HCT116 (cell line): ENCODE measurements around the gene STARD5. TPM values are rescaled to one million over a fixed set of nuclear protein-coding genes. Genes with fewer than 3 reads are reported as not detected.

ENCODE experiments used
- ATAC-seq: fragments of 200-7000 bp; cut with Tn5 transposase; 2 replicates; pipeline ENCODE4 v1.9.1; 2020; ENCODE audit warnings: mild to moderate bottlenecking, moderate library complexity
- BruUV-seq: library from RNA; stranded (reverse); fragments of 400-500 nt; replicated peaks from 2 replicates; lab custom pipeline; 2021; lab: Mats Ljungman, UMichigan
- CTCF ChIA-PET: fragments of 300-600 bp; sonication (Branson Sonifier 250); formaldehyde crosslinking; loops from one replicate; lab custom pipeline; 2021; ENCODE audit warnings: antibody characterized with exemption; lab: Charles Lee
- POLR2A ChIA-PET: fragments of 300-600, 350-600 bp; sonication (Branson Sonifier 250); formaldehyde crosslinking; loops from one replicate; lab custom pipeline; 2021; ENCODE audit warnings: antibody characterized with exemption; lab: Charles Lee
- RAD21 ChIA-PET, 2 experiments: fragments of 300-600 bp; sonication (Branson Sonifier 250); formaldehyde crosslinking; loops; one replicate each; lab custom pipeline; 2023; ENCODE audit warnings: low total read pairs in 2 of 2; ENCODE audit not compliant: uncharacterized antibody in 2 of 2, unreplicated experiment in 2 of 2, low non-redundant PET in 1 of 2; lab: Charles Lee
- DNase-seq: peaks from one replicate; pipeline ENCODE4 v3.0.0-alpha.2; 2010; ENCODE audit warnings: low read depth, low spot score
- H2AFZ ChIP-seq: fragments of 200-600 bp; shearing (Covaris generic), sonication (generic); 2 replicates; pipeline ENCODE4 v1.6.1; 2017; ENCODE audit warnings: low read depth, mixed run types, mixed read lengths, antibody characterized with exemption, low read length; ENCODE audit not compliant: poor library complexity, severe bottlenecking
- H3K27ac ChIP-seq: 2 replicates; pipeline ENCODE4 v1.5.1; 2012; ENCODE audit warnings: low read depth, low read length
- H3K27me3 ChIP-seq: fragments of 200-600 bp; sonication (generic); 2 replicates; pipeline ENCODE4 v1.6.1; 2016; ENCODE audit warnings: mixed run types, low read length, mixed read lengths; ENCODE audit not compliant: insufficient read depth
- H3K36me3 ChIP-seq, 2 experiments: fragments of 200-500 bp in 1 of 2; fragments of 200-600 bp in 1 of 2; sonication (Bioruptor generic) in 1 of 2; sonication (generic) in 1 of 2; 2 replicates each; pipeline versions ENCODE4 v1.5.1 to v1.6.1; 2014 to 2016; ENCODE audit warnings: low read length in 2 of 2, inconsistent platforms in 1 of 2, mixed read lengths in 1 of 2, mixed run types in 1 of 2; ENCODE audit not compliant: insufficient read depth in 2 of 2, control insufficient read depth in 1 of 2
- H3K4me1 ChIP-seq, 2 experiments: fragments of 200-600 bp in 1 of 2; sonication (generic) in 1 of 2; 2 replicates each; pipeline versions ENCODE4 v1.5.1 to v1.6.1; 2012 to 2017; ENCODE audit warnings: low read length in 2 of 2, inconsistent platforms in 1 of 2, mild to moderate bottlenecking in 1 of 2, mixed read lengths in 1 of 2, mixed run types in 1 of 2, moderate library complexity in 1 of 2; ENCODE audit not compliant: insufficient read depth in 2 of 2, control insufficient read depth in 1 of 2
- H3K4me2 ChIP-seq: fragments of 200-600 bp; sonication (generic); 2 replicates; pipeline ENCODE4 v1.6.1; 2017; ENCODE audit warnings: mixed run types, low read length, mixed read lengths
- H3K4me3 ChIP-seq, 2 experiments: fragments of 200-600 bp in 1 of 2; sonication (generic) in 1 of 2; replicated peaks in 1 of 2; 2 replicates each; pipeline ENCODE4 v1.5.1; 2011 to 2016; ENCODE audit warnings: low read length in 2 of 2, control low read depth in 1 of 2, low read depth in 1 of 2, mild to moderate bottlenecking in 1 of 2, mixed read lengths in 1 of 2, mixed run types in 1 of 2
- H3K79me2 ChIP-seq: fragments of 200-600 bp; sonication (generic); 2 replicates; pipeline ENCODE4 v1.6.1; 2017; ENCODE audit warnings: mild to moderate bottlenecking, mixed run types, low read length, moderate library complexity, mixed read lengths; ENCODE audit not compliant: insufficient read depth
- H3K9ac ChIP-seq: fragments of 200-600 bp; sonication (generic); 2 replicates; pipeline ENCODE4 v1.6.1; 2016; ENCODE audit warnings: low read length, mixed read lengths
- H3K9me2 ChIP-seq: fragments of 200-600 bp; sonication (generic), shearing (Covaris generic); 2 replicates; pipeline ENCODE4 v1.6.1; 2017; ENCODE audit warnings: mixed run types, mild to moderate bottlenecking, moderate library complexity; ENCODE audit not compliant: insufficient read depth
- H3K9me3 ChIP-seq, 2 experiments: fragments of 200-500 bp in 1 of 2; fragments of 200-600 bp in 1 of 2; sonication (Bioruptor generic) in 1 of 2; sonication (generic) in 1 of 2; 2 replicates each; pipeline ENCODE4 v1.6.1; 2014 to 2017; ENCODE audit warnings: low read length in 2 of 2, mixed read lengths in 2 of 2, inconsistent platforms in 1 of 2, low read depth in 1 of 2, mild to moderate bottlenecking in 1 of 2, mixed run types in 1 of 2, moderate library complexity in 1 of 2; ENCODE audit not compliant: control insufficient read depth in 1 of 2, insufficient read depth in 1 of 2
- H4K20me1 ChIP-seq: fragments of 200-600 bp; sonication (generic), shearing (Covaris generic); 2 replicates; pipeline ENCODE4 v1.6.1; 2017; ENCODE audit warnings: mixed run types, mild to moderate bottlenecking, moderate library complexity; ENCODE audit not compliant: insufficient read depth
- CBX3 ChIP-seq: IDR thresholded peaks from 2 replicates; pipeline ENCODE4 v1.6.1; 2012; ENCODE audit warnings: low read depth
- CEBPB ChIP-seq: IDR thresholded peaks from 2 replicates; pipeline ENCODE4 v1.6.1; 2012; ENCODE audit warnings: low read depth
- EZH2 ChIP-seq: fragments of 200-600 bp; sonication (generic); IDR thresholded peaks from 2 replicates; pipeline ENCODE4 v1.6.1; 2017; ENCODE audit warnings: antibody characterized with exemption, mixed run types
- EZH2phosphoT487 ChIP-seq: fragments of 200-600 bp; IDR thresholded peaks from 2 replicates; pipeline ENCODE4 v1.6.1; 2018; ENCODE audit warnings: antibody characterized with exemption, borderline replicate concordance
- POLR2A ChIP-seq: IDR thresholded peaks from 2 replicates; pipeline ENCODE4 v1.7.0; 2011; ENCODE audit warnings: borderline replicate concordance; ENCODE audit not compliant: insufficient read depth, insufficient read length; ENCODE audit errors: extremely low read depth
- POLR2AphosphoS5 ChIP-seq: IDR thresholded peaks from 2 replicates; pipeline ENCODE4 v1.6.1; 2011; ENCODE audit warnings: mild to moderate bottlenecking, low read depth, low read length, moderate library complexity
- RAD21 ChIP-seq: IDR thresholded peaks from 2 replicates; pipeline ENCODE4 v1.6.1; 2012; ENCODE audit warnings: low read depth, mild to moderate bottlenecking
- SIN3A ChIP-seq: IDR thresholded peaks from 2 replicates; pipeline ENCODE4 v1.6.1; 2012; ENCODE audit warnings: low read depth
- SP1 ChIP-seq: IDR thresholded peaks from 2 replicates; pipeline ENCODE4 v1.6.1; 2012; ENCODE audit warnings: low read depth
- SRF ChIP-seq: IDR thresholded peaks from 2 replicates; pipeline ENCODE4 v1.6.1; 2012; ENCODE audit warnings: low read depth
- TCF7L2 ChIP-seq: IDR thresholded peaks from 2 replicates; pipeline ENCODE4 v1.7.0; 2011; ENCODE audit warnings: borderline replicate concordance, inconsistent platforms; ENCODE audit not compliant: insufficient read depth, insufficient read length; ENCODE audit errors: extremely low read depth
- YY1 ChIP-seq: IDR thresholded peaks from 2 replicates; pipeline ENCODE4 v1.6.1; 2011; ENCODE audit warnings: low read length, low read depth, moderate library complexity, mild to moderate bottlenecking; ENCODE audit not compliant: insufficient replicate concordance; ENCODE audit errors: extremely low read depth
- ZFX ChIP-seq: fragments of 450-650 bp; IDR thresholded peaks from 2 replicates; pipeline ENCODE4 v1.6.1; 2017
- intact Hi-C: fragments of 100-400 bp; cut with micrococcal nuclease; formaldehyde crosslinking; loops from 2 replicates; pipeline ENCODE4 v1.10.0; 2022
- total RNA-seq: library from RNA; stranded (reverse); gene quantifications from one replicate; pipeline ENCODE4 v1.2.1, GENCODE V29; 2021; ENCODE audit not compliant: unreplicated experiment
- TF ChIP-seq, protein P1 (sequence below): IDR thresholded peaks from 2 replicates; pipeline ENCODE4 v1.6.1; 2012
- TF ChIP-seq, protein P2 (sequence below): IDR thresholded peaks from 2 replicates; pipeline ENCODE4 v1.6.1; 2012; ENCODE audit warnings: low read depth
- TF ChIP-seq, protein P3 (sequence below), 3 experiments: fragments of 200-600 bp in 1 of 3; sonication (generic) in 1 of 3; IDR thresholded peaks in 2 of 3; conservative IDR thresholded peaks in 1 of 3; 2 replicates each; pipeline ENCODE4 v1.5.1; 2012 to 2017; ENCODE audit warnings: low read depth in 2 of 3, low read length in 2 of 3, antibody characterized with exemption in 1 of 3, borderline replicate concordance in 1 of 3, control low read depth in 1 of 3, mild to moderate bottlenecking in 1 of 3, mixed read lengths in 1 of 3, mixed run types in 1 of 3, moderate library complexity in 1 of 3; ENCODE audit not compliant: insufficient read depth in 1 of 3
- TF ChIP-seq, protein P4 (sequence below): IDR thresholded peaks from 2 replicates; pipeline ENCODE4 v1.6.1; 2011; ENCODE audit warnings: mild to moderate bottlenecking, low read length, moderate library complexity; ENCODE audit not compliant: insufficient replicate concordance; ENCODE audit errors: extremely low read depth
- TF ChIP-seq, protein P5 (sequence below): IDR thresholded peaks from 2 replicates; pipeline ENCODE4 v1.6.1; 2012

The STARD5 gene
- total RNA-seq, 1 experiment from 2014 or later, result 4.0 TPM

DNA sequence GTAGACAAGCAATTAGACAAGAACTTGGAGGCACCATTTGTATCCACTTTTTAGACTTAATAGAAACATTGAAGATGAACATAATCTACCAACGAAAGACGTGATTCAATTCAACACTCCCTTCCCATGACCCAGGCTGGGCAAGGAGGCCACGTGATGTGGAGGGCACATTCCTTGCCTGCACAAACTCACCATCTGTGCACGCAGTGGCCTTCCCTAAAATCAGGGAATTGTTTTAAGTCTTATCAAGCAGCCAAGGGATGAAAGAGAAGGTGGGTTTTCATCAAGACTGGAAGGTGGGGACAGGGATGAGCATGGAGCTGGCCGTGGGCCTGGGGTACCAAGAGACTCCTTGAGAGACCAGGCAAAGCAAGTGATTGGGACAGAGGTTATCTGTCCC, 13.5 kb downstream of the STARD5 start:
- no TSS peak for BruUV-seq
- CTCF ChIA-PET, result no interaction called here

More for the DNA sequence above, 13.5 kb downstream of the STARD5 start:
- no peak for TF ChIP-seq SIN3A
- TF ChIP-seq POLR2A, result no peak
- TF ChIP-seq, protein P1, sequence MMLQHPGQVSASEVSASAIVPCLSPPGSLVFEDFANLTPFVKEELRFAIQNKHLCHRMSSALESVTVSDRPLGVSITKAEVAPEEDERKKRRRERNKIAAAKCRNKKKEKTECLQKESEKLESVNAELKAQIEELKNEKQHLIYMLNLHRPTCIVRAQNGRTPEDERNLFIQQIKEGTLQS, result no peak
- TF ChIP-seq SRF, result no peak
- TF ChIP-seq ZFX, result no peak
- TF ChIP-seq CBX3, result no peak
- TF ChIP-seq, protein P2, sequence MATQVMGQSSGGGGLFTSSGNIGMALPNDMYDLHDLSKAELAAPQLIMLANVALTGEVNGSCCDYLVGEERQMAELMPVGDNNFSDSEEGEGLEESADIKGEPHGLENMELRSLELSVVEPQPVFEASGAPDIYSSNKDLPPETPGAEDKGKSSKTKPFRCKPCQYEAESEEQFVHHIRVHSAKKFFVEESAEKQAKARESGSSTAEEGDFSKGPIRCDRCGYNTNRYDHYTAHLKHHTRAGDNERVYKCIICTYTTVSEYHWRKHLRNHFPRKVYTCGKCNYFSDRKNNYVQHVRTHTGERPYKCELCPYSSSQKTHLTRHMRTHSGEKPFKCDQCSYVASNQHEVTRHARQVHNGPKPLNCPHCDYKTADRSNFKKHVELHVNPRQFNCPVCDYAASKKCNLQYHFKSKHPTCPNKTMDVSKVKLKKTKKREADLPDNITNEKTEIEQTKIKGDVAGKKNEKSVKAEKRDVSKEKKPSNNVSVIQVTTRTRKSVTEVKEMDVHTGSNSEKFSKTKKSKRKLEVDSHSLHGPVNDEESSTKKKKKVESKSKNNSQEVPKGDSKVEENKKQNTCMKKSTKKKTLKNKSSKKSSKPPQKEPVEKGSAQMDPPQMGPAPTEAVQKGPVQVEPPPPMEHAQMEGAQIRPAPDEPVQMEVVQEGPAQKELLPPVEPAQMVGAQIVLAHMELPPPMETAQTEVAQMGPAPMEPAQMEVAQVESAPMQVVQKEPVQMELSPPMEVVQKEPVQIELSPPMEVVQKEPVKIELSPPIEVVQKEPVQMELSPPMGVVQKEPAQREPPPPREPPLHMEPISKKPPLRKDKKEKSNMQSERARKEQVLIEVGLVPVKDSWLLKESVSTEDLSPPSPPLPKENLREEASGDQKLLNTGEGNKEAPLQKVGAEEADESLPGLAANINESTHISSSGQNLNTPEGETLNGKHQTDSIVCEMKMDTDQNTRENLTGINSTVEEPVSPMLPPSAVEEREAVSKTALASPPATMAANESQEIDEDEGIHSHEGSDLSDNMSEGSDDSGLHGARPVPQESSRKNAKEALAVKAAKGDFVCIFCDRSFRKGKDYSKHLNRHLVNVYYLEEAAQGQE, result no peak
- TF ChIP-seq, protein P3, sequence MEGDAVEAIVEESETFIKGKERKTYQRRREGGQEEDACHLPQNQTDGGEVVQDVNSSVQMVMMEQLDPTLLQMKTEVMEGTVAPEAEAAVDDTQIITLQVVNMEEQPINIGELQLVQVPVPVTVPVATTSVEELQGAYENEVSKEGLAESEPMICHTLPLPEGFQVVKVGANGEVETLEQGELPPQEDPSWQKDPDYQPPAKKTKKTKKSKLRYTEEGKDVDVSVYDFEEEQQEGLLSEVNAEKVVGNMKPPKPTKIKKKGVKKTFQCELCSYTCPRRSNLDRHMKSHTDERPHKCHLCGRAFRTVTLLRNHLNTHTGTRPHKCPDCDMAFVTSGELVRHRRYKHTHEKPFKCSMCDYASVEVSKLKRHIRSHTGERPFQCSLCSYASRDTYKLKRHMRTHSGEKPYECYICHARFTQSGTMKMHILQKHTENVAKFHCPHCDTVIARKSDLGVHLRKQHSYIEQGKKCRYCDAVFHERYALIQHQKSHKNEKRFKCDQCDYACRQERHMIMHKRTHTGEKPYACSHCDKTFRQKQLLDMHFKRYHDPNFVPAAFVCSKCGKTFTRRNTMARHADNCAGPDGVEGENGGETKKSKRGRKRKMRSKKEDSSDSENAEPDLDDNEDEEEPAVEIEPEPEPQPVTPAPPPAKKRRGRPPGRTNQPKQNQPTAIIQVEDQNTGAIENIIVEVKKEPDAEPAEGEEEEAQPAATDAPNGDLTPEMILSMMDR (IDR thresholded peaks at IDR 0.05 in 2 of 3, conservative IDR thresholded peaks at IDR 0.05 in 1 of 3; ENCODE audit: borderline replicate concordance in 1 of 3, insufficient read depth in 1 of 3, low read depth in 2 of 3, low read length in 2 of 3), result no peak
- TF ChIP-seq YY1, result no peak
- no peak for TF ChIP-seq CEBPB
- TF ChIP-seq, protein P4, sequence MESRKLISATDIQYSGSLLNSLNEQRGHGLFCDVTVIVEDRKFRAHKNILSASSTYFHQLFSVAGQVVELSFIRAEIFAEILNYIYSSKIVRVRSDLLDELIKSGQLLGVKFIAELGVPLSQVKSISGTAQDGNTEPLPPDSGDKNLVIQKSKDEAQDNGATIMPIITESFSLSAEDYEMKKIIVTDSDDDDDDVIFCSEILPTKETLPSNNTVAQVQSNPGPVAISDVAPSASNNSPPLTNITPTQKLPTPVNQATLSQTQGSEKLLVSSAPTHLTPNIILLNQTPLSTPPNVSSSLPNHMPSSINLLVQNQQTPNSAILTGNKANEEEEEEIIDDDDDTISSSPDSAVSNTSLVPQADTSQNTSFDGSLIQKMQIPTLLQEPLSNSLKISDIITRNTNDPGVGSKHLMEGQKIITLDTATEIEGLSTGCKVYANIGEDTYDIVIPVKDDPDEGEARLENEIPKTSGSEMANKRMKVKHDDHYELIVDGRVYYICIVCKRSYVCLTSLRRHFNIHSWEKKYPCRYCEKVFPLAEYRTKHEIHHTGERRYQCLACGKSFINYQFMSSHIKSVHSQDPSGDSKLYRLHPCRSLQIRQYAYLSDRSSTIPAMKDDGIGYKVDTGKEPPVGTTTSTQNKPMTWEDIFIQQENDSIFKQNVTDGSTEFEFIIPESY, result no peak
- TF ChIP-seq RAD21, result no peak
- TF ChIP-seq TCF7L2, result no peak
- TF ChIP-seq EZH2, result no peak
- no peak for TF ChIP-seq POLR2AphosphoS5
- TF ChIP-seq EZH2phosphoT487, result no peak
- TF ChIP-seq SP1, result no peak
- TF ChIP-seq, protein P5, sequence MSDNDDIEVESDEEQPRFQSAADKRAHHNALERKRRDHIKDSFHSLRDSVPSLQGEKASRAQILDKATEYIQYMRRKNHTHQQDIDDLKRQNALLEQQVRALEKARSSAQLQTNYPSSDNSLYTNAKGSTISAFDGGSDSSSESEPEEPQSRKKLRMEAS, result no peak
- H3K27me3 ChIP-seq, result no peaks in the 10 kb centered on the region
- no peaks in the 10 kb centered on the region for H3K79me2 ChIP-seq
- no peaks in the 10 kb centered on the region for H3K36me3 ChIP-seq
- H3K9ac ChIP-seq, result no peak overlapping the region
- H3K9me3 ChIP-seq, result no peaks in the 10 kb centered on the region
- intact Hi-C loops, result no loop called here
- H3K9me2 ChIP-seq, result no peaks in the 10 kb centered on the region
- H3K27ac ChIP-seq, result no peak overlapping the region
- H3K4me2 ChIP-seq, result no peak overlapping the region
- ChIA-PET POLR2A (interaction anchor here (2.0 kb wide), 1 partner anchor 14 kb away, joined by 5 read pairs; the partner anchor contains the start of gene STARD5), RAD21 (no interaction called here)
- DNase-seq (no peak), ATAC-seq (no peak)
- peaks cover 13 to 18% of the 10 kb centered on the region in 2 experiments for H3K4me1 ChIP-seq
- H4K20me1 ChIP-seq, result no peaks in the 10 kb centered on the region
- H2AFZ ChIP-seq, result no peak overlapping the region
- no peak overlapping the region for H3K4me3 ChIP-seq
